Measurements from ENCODE around the gene PLPP6. TPM values are rescaled to one million over a fixed set of nuclear protein-coding genes. Genes with fewer than 3 reads are reported as not detected.
"Not testable (repeated sequence)": the region's sequence is repeated elsewhere in the genome, so short reads cannot be mapped to it uniquely, and the experiment has no call there.

Gene PLPP6
- total RNA-seq, 4 donors from 2014 or later, result 2.5 to 3.1 (median 2.5) TPM

DNA sequence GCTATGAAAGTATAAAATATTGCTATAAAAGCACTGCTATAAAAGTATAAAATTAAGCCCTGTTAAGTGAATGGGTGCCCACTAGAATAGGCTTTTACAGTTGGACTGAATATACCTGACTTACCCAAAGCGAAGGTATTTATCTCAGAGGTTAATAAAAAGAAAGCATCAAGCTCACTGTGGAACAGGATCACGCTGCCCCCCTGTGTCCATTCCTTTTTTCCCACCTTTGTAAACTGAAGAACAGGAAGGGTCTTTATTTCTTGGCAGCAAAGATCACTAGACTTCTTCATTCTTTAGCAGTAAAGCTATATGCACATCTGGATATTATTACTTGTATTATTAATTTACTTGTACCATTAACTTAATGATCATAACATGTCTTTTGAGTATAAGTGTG, 22.1 kb upstream of the PLPP6 start:
- Histone ChIP-seq H3K36me3 (no peaks in the 10 kb centered on the region), H3K27ac (no peak overlapping the region), H3K27me3 (no peaks in the 10 kb centered on the region), H3K9me3 (no peaks in the 10 kb centered on the region), H3K4me3 (no peak overlapping the region), H3K4me1 (no peaks in the 10 kb centered on the region)
- intact Hi-C loops (cut with DNase I; ENCODE audit: low total_unique reads), result loop anchor here (1.0 kb wide), 1 partner anchor 258 kb away; no protein-coding TSS in a partner anchor
- TF ChIP-seq, protein P1, sequence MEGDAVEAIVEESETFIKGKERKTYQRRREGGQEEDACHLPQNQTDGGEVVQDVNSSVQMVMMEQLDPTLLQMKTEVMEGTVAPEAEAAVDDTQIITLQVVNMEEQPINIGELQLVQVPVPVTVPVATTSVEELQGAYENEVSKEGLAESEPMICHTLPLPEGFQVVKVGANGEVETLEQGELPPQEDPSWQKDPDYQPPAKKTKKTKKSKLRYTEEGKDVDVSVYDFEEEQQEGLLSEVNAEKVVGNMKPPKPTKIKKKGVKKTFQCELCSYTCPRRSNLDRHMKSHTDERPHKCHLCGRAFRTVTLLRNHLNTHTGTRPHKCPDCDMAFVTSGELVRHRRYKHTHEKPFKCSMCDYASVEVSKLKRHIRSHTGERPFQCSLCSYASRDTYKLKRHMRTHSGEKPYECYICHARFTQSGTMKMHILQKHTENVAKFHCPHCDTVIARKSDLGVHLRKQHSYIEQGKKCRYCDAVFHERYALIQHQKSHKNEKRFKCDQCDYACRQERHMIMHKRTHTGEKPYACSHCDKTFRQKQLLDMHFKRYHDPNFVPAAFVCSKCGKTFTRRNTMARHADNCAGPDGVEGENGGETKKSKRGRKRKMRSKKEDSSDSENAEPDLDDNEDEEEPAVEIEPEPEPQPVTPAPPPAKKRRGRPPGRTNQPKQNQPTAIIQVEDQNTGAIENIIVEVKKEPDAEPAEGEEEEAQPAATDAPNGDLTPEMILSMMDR (IDR thresholded peaks at IDR 0.05 in 4 of 5, conservative IDR thresholded peaks at IDR 0.05 in 1 of 5), result peak; percentile 22 to 55 (median 46)
- TF ChIP-seq POLR2A (IDR thresholded peaks at IDR 0.05), result no peak
- ATAC-seq, result no peak
- no peak for DNase-seq
- in situ Hi-C loops (cut with MboI; ENCODE audit: low sequenced_read_pairs in 4 of 4), result loop anchor here in 3 of 4 donors (5.0 to 25.0 kb wide), 4 partner anchors 253 to 325 kb away; no protein-coding TSS in a partner anchor

DNA sequence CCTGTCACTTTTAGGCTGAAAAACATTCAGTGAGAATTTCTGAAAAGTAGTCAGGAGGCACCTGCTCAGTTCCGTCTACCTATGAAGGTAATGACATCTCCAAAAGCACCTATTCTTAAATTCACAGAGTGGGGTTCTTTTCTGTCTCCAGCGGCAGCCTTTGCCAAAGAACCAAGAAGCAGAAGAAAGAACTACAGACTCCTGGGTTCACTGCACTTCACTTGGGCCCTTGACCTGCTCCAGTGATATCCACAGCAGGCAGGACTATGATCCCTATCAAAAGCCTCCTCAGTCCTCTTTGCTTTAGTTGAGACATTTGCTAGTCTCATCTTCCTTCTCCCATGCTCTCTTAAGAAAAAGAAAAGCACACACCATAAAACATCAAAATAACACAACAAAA, 19.7 kb upstream of the PLPP6 start:
- no peaks in the 10 kb centered on the region for H3K9me3 ChIP-seq
- H3K4me1 ChIP-seq, result no peaks in the 10 kb centered on the region
- in situ Hi-C loops (cut with MboI; ENCODE audit: low sequenced_read_pairs in 4 of 4), result loop anchor here in 3 of 4 donors (5.0 to 25.0 kb wide), 4 partner anchors 255 to 328 kb away; no protein-coding TSS in a partner anchor
- no peak overlapping the region for H3K27ac ChIP-seq
- DNase-seq, result no peak
- H3K27me3 ChIP-seq, result no peaks in the 10 kb centered on the region
- no peak for TF ChIP-seq POLR2A (IDR thresholded peaks at IDR 0.05)
- TF ChIP-seq, protein P1 (IDR thresholded peaks at IDR 0.05 in 4 of 5, conservative IDR thresholded peaks at IDR 0.05 in 1 of 5), result no peak
- no peak overlapping the region for H3K4me3 ChIP-seq
- H3K36me3 ChIP-seq, result no peaks in the 10 kb centered on the region
- intact Hi-C loops (cut with DNase I; ENCODE audit: low total_unique reads), result no loop called here
- no peak for ATAC-seq

DNA sequence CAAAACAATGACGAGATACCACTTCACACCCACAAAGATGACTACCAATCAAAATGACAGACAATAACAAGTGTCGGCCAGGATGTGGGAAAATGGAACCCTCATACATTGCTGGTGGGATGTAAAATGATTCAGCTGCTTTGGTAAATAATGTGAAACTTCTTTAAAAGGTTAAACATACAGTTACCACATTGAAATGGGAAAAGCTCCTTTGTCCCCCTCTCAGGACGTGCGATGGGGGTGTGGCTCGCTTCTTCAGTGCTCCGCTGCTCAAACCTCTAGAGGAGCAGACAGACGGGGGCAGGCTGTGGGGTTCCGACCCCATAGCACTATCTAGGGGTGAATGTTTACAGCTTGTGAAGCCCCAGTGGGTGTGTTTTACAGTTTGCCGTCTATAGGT, 8.0 kb upstream of the PLPP6 start:
- DNase-seq (no peak), ATAC-seq (no peak)
- no peak for TF ChIP-seq POLR2A (IDR thresholded peaks at IDR 0.05)
- TF ChIP-seq, protein P1 (IDR thresholded peaks at IDR 0.05 in 4 of 5, conservative IDR thresholded peaks at IDR 0.05 in 1 of 5), result no peak
- H3K4me1 ChIP-seq, result no peaks in the 10 kb centered on the region
- in situ Hi-C loops (cut with MboI; ENCODE audit: low sequenced_read_pairs in 4 of 4) (no loop called here), intact Hi-C loops (cut with DNase I; ENCODE audit: low total_unique reads) (no loop called here)
- H3K36me3 ChIP-seq, result no peaks in the 10 kb centered on the region
- H3K27me3 ChIP-seq, result no peaks in the 10 kb centered on the region
- H3K4me3 ChIP-seq, result no peak overlapping the region
- no peak overlapping the region for H3K27ac ChIP-seq
- H3K9me3 ChIP-seq, result no peaks in the 10 kb centered on the region

DNA sequence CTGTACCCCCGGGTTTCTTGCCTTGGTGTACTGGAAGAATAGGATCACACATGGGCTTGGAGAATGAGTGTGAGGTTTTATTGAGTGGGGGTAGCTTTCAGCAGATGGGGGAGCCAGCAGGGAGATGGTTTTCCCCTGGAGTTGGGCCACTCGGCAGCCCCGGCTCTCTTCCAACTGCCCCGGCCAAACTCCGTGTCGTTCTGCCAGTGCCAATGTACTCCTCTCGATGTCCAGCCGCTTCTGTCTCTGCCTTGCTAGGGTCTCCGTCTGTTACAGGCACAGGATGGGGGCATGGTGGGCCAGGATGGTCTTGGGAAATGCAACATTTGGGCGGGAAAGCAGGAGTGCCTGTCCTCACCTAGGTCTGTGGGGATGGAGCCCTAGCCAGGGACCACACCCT, 7.6 kb upstream of the PLPP6 start:
- in situ Hi-C loops (cut with MboI; ENCODE audit: low sequenced_read_pairs in 4 of 4) (no loop called here), intact Hi-C loops (cut with DNase I; ENCODE audit: low total_unique reads) (no loop called here)
- H3K27me3 ChIP-seq, result no peaks in the 10 kb centered on the region
- no peak overlapping the region for H3K27ac ChIP-seq
- TF ChIP-seq POLR2A (IDR thresholded peaks at IDR 0.05), result no peak
- TF ChIP-seq, protein P1 (IDR thresholded peaks at IDR 0.05 in 4 of 5, conservative IDR thresholded peaks at IDR 0.05 in 1 of 5), result no peak
- H3K4me3 ChIP-seq, result no peak overlapping the region
- no peak for DNase-seq
- no peaks in the 10 kb centered on the region for H3K36me3 ChIP-seq
- no peaks in the 10 kb centered on the region for H3K9me3 ChIP-seq
- no peaks in the 10 kb centered on the region for H3K4me1 ChIP-seq
- no peak for ATAC-seq

DNA sequence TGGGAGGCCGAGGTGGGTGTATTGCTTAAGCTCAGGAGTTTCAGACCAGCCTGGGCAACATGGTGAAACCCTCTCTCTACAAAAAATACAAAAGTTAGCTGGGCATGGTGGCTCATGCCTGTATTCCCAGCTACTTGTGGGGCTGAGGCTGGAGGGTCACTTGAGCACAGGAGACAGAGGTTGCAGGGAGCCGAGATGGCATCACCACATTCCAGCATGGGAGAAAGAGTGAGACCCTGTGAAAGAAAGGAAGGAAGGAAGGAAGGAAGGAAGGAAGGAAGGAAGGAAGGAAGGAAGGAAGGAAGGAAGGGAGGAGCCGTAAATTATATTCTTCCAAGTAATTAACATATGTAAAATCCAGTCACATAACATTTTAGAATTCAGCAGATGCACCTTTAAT, 5.9 kb upstream of the PLPP6 start:
- H3K4me1 ChIP-seq; H3K9me3 ChIP-seq; intact Hi-C loops (cut with DNase I; ENCODE audit: low total_unique reads); DNase-seq; ATAC-seq; H3K4me3 ChIP-seq; H3K36me3 ChIP-seq; H3K27me3 ChIP-seq; in situ Hi-C loops (cut with MboI; ENCODE audit: low sequenced_read_pairs in 4 of 4); H3K27ac ChIP-seq: not testable (repeated sequence)

All from gastrocnemius medialis (tissue), 4 donors.